Measurements from ENCODE around the gene DCLK2. TPM values are rescaled to one million over a fixed set of nuclear protein-coding genes. Genes with fewer than 3 reads are reported as not detected.

DCLK2 gene
- total and polyA plus RNA-seq, 2 of the 4 experiments (the other 2 are of a cell fraction) = 11.3 to 15.5 TPM

DNA sequence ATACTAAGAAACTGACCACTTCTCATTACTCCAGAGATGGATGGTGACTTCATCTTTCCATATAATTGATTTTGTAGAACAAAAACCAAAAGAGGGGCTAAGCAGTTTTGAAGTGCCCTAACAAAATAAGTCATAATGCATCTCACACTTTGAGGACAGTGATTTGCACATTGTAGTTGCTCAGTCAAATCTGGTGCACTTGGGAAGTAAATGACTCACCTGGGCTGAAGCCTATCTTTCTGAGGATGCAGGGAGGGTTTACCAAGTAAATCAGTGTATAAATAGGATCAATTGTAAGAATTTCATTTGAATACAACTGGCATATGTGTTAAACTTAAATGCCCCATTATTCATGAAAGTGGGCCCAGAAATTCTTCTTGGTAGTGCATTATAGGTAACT lies 134.2 kb downstream of the DCLK2 start (continued):
- TF ChIP-seq SMC3 (IDR thresholded peaks at IDR 0.05; ENCODE audit: low read depth, low read length) (no peak), RCOR1 (IDR thresholded peaks at IDR 0.05; ENCODE audit: insufficient replicate concordance, low read length) (no peak), RAD21 (IDR thresholded peaks at IDR 0.05; ENCODE audit: low read length) (no peak), NFE2L2 (IDR thresholded peaks at IDR 0.05; ENCODE audit: low read depth, low read length) (no peak), MAFK (IDR thresholded peaks at IDR 0.05; ENCODE audit: low read depth, low read length) (no peak)

DNA sequence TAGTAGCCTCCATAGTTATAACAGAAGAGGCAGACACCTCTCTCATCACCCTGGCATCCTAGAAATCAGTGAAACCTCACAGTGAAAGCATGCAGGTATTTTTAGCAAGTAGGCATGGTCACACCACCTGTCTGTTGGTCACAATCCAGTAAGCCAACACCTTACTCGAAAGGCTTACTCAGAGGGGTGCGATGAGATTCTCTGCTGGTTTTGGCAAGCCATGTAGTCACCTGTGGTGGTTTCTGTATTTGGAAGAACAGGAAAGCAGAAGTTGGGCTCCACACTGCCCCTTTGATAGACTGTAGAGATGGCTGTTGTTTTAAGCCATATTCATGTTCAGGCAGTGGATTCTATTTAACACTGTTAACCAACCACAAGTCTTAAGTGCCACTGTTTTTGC lies 134.7 kb downstream of the DCLK2 start:
- dilution Hi-C loops (cut with HindIII; ENCODE audit: low sequenced_read_pairs, unreplicated experiment) = no loop called here
- H3K9ac ChIP-seq (ENCODE audit: low read depth, low read length) = no peak overlapping the region
- TF ChIP-seq RAD21 (IDR thresholded peaks at IDR 0.05; ENCODE audit: low read length) = no peak
- TF ChIP-seq MAFK (IDR thresholded peaks at IDR 0.05; ENCODE audit: low read depth, low read length) = no peak
- TF ChIP-seq RCOR1 (IDR thresholded peaks at IDR 0.05; ENCODE audit: insufficient replicate concordance, low read length) = no peak
- no peak for TF ChIP-seq NFE2L2 (IDR thresholded peaks at IDR 0.05; ENCODE audit: low read depth, low read length)
- TF ChIP-seq FOS (IDR thresholded peaks at IDR 0.05; ENCODE audit: low read depth, low read length) = no peak
- TF ChIP-seq USF2 (IDR thresholded peaks at IDR 0.05; ENCODE audit: low read depth, low read length) = no peak
- TF ChIP-seq MAZ (IDR thresholded peaks at IDR 0.05; ENCODE audit: borderline replicate concordance, low read depth, low read length) = no peak
- TF ChIP-seq ELK1 (IDR thresholded peaks at IDR 0.05; ENCODE audit: borderline replicate concordance, low read depth, low read length) = no peak
- no peak for TF ChIP-seq CHD1 (IDR thresholded peaks at IDR 0.05; ENCODE audit: low read depth, low read length)
- TF ChIP-seq RFX5 (IDR thresholded peaks at IDR 0.05; ENCODE audit: low read depth, low read length) = no peak
- no peak for TF ChIP-seq SMC3 (IDR thresholded peaks at IDR 0.05; ENCODE audit: low read depth, low read length)
- no peak for TF ChIP-seq MXI1 (IDR thresholded peaks at IDR 0.05; ENCODE audit: borderline replicate concordance, low read depth, low read length)
- TF ChIP-seq POLR2A (IDR thresholded peaks at IDR 0.05; ENCODE audit: low read depth, low read length) = no peak
- no peak for TF ChIP-seq BHLHE40 (IDR thresholded peaks at IDR 0.05; ENCODE audit: low read depth, low read length)

More for the DNA sequence above, 134.7 kb downstream of the DCLK2 start:
- Histone ChIP-seq H2BK120ac (ENCODE audit: low read depth, low read length) (peak overlapping the region; percentile 46), H2AK9ac (replicated peaks; ENCODE audit: low read depth, low read length, poor library complexity) (peak overlapping the region; percentile 58), H3K9me1 (ENCODE audit: insufficient read depth, low read length) (peaks cover 4% of the 10 kb centered on the region; the same call in 1 of the 2 replicates), H3K4me3 (ENCODE audit: insufficient read depth, low read depth, low read length) (no peak overlapping the region), H3K18ac (ENCODE audit: low read depth, low read length) (peak overlapping the region; percentile 50; the same call in 1 of the 2 replicates), H3K79me1 (ENCODE audit: low read depth in 1 of 2, low read length in 2 of 2) (peaks cover 13 to 15% of the 10 kb centered on the region in 2 experiments; a peak in 3 of 4 replicates), H2BK20ac (ENCODE audit: low read depth, low read length) (peak overlapping the region; percentile 65), H3K9me3 (ENCODE audit: control insufficient read depth, insufficient read depth, low read length) (no peaks in the 10 kb centered on the region), H2AK5ac (ENCODE audit: low read depth, low read length) (peak overlapping the region; percentile 40; the same call in 1 of the 2 replicates), H4K8ac (ENCODE audit: low read depth in 2 of 2, low read length in 2 of 2) (peak overlapping the region in 1 of 2 experiments; percentile 50; a peak in 2 of 4 replicates), H3K4me1 (ENCODE audit: control insufficient read depth, insufficient read depth, low read length) (peaks cover 8% of the 10 kb centered on the region), H3K36me3 (ENCODE audit: control insufficient read depth, insufficient read depth, low read length) (no peaks in the 10 kb centered on the region), H4K5ac (ENCODE audit: low read depth, low read length) (peak overlapping the region; percentile 60; the same call in 1 of the 2 replicates), H4K20me1 (ENCODE audit: insufficient read depth, low read length) (no peaks in the 10 kb centered on the region), H3K27me3 (ENCODE audit: control insufficient read depth, insufficient read depth, low read length) (no peaks in the 10 kb centered on the region), H2BK15ac (ENCODE audit: low read depth, low read length) (peak overlapping the region; percentile 47; the same call in 1 of the 3 replicates), H4K91ac (ENCODE audit: insufficient read depth, low read depth, low read length) (peak overlapping the region; percentile 36; the same call in 1 of the 2 replicates), H3K56ac (ENCODE audit: extremely low read depth, insufficient read depth, low read length) (no peak overlapping the region), H3K4ac (ENCODE audit: low read depth, low read length) (peak overlapping the region; percentile 23; the same call in 1 of the 2 replicates), H3K4me2 (ENCODE audit: low read depth, low read length) (no peak overlapping the region), H3K27ac (ENCODE audit: insufficient read depth, low read length) (no peak overlapping the region), H3K14ac (replicated peaks; ENCODE audit: low read depth, low read length) (peak overlapping the region; percentile 12; the same call in 1 of the 2 replicates), H3K23ac (ENCODE audit: low read depth, low read length) (no peak overlapping the region), H2AFZ (replicated peaks; ENCODE audit: low read length, poor library complexity) (no peak overlapping the region), H2BK5ac (ENCODE audit: low read depth, low read length, poor library complexity, severe bottlenecking) (peak overlapping the region; percentile 40)
- in situ Hi-C loops (cut with MboI; ENCODE audit: low sequenced_read_pairs) = loop anchor here (10.0 kb wide), 1 partner anchor 198 kb away; no protein-coding TSS in a partner anchor
- ChIA-PET CTCF (no interaction called here), POLR2A (ENCODE audit: unreplicated experiment) (no interaction called here)
- no CpG with 5 or more reads among the region's 2 CpGs for WGBS, 2 experiments (ENCODE audit: extremely low coverage in 2 of 2, insufficient read length in 1 of 2)
- BruUV-seq (replicated peaks) = no TSS peak
- DNase-seq (no peak), ATAC-seq (ENCODE audit: low read depth) (no peak)
- intact Hi-C loops (cut with micrococcal nuclease) = loop anchor here (5.0 kb wide), 1 partner anchor 136 kb away; the partner anchor contains the start of gene DCLK2

Measured in IMR-90 (cell line).